Adrenal gland (tissue), 5 donors: ENCODE data around the gene ANO6.

ENCODE experiments used
- CTCF ChIP-seq, 6 experiments: fragments of 450-650 bp in 4 of 6; fragments of 200-600 bp in 2 of 6; sonication (generic) in 1 of 6; IDR thresholded peaks; 1 replicate in 5 of 6; 2 replicates in 1 of 6; pipeline versions ENCODE4 v1.5.1 to v1.8.0; 2016 to 2021; ENCODE audit warnings: antibody characterized with exemption in 6 of 6, mild to moderate bottlenecking in 2 of 6, moderate library complexity in 1 of 6
- POLR2A ChIP-seq, 2 donors: fragments of 450-650 bp; IDR thresholded peaks; one replicate each; pipeline ENCODE4 v1.6.1; 2017; ENCODE audit warnings: antibody characterized with exemption in 2 of 2, mild to moderate bottlenecking in 2 of 2, moderate library complexity in 1 of 2
- donor health status: DM: no; HTN: no; CAD: no.

DNA sequence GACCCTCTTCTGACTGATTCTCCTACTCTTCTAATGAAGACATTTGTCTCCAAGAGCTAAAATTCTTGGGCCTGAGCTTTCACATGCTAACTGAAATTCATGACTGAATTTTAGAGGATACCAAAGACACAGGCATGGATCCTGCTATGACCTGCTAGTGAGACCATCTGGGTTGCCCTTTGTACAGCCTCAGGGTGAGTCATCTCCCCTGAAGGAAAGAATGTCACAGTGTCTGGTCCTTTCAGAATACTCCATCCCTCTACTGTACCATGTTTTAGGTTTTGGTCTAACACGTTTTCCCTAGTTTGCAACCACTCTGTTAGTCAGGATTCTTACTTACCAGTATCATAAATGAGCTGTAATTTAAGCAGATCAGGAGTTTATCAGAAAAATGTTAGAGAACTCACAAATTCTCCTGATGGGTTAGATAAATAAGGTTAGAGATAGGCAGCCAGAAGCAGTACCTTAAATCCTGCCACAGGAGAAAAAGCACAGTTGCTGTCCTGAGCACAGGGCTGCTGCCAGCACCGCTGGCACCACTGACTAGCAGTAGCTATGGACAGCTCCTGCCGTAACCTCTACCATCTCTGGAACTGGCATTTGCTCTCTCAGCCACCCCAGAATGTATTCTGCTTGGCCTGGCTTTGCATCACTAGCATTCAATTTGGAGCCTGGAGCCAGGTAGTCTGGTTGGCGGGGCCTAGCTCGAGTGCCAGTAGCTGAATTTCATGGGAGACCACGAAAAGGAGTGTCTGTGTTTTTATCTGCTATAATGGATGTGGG lies 127.6 kb downstream of the ANO6 start:
- no peak for TF ChIP-seq CTCF (IDR thresholded peaks at IDR 0.05)
- TF ChIP-seq POLR2A (IDR thresholded peaks at IDR 0.05) = no peak
